Activated CD4-positive, alpha-beta memory T cell treated with anti-CD3 and anti-CD28 coated beads for 36 hours (primary cell): Measurements from ENCODE around the gene GRK5. TPM values are rescaled to one million over a fixed set of nuclear protein-coding genes. Genes with fewer than 3 reads are reported as not detected.

Experiments used
- CTCF ChIA-PET: fragments of 350-600 bp; sonication (Branson Sonifier 250); formaldehyde crosslinking; loops from one replicate; lab custom pipeline; 2021; ENCODE audit warnings: antibody characterized with exemption, inconsistent platforms; lab: Charles Lee
- POLR2A ChIA-PET: fragments of 350-600 bp; sonication (Branson Sonifier 250); formaldehyde crosslinking; loops from one replicate; lab custom pipeline; 2021; ENCODE audit warnings: antibody characterized with exemption; lab: Charles Lee
- DNase-seq: peaks from one replicate; pipeline ENCODE4 v3.0.0-alpha.2; 2020
- H3K27ac Mint-ChIP-seq: one replicate; pipeline ENCODE4 v1.8.0; 2021; ENCODE audit warnings: mixed read lengths
- H3K27me3 Mint-ChIP-seq: one replicate; pipeline ENCODE4 v1.8.0; 2021; ENCODE audit warnings: mixed read lengths
- H3K36me3 Mint-ChIP-seq: one replicate; pipeline ENCODE4 v1.8.0; 2021; ENCODE audit warnings: mixed read lengths
- H3K4me1 Mint-ChIP-seq: one replicate; pipeline ENCODE4 v1.8.0; 2021; ENCODE audit warnings: low read depth, mixed read lengths
- H3K4me3 Mint-ChIP-seq: one replicate; pipeline ENCODE4 v1.8.0; 2021; ENCODE audit warnings: mild to moderate bottlenecking, mixed read lengths
- H3K9me3 Mint-ChIP-seq: one replicate; pipeline ENCODE4 v1.8.0; 2021; ENCODE audit warnings: mixed read lengths
- intact Hi-C: fragments of 100-400 bp; cut with micrococcal nuclease; formaldehyde crosslinking; loops from one replicate; pipeline ENCODE4 v1.15.1; 2023
- total RNA-seq, 2 experiments: library from RNA; stranded (reverse); gene quantifications; one replicate each; pipeline ENCODE4 v1.2.3, GENCODE V29; 2021

Gene GRK5
- total RNA-seq, 2 experiments from 2014 or later, result 22.7 to 23.0 TPM

DNA sequence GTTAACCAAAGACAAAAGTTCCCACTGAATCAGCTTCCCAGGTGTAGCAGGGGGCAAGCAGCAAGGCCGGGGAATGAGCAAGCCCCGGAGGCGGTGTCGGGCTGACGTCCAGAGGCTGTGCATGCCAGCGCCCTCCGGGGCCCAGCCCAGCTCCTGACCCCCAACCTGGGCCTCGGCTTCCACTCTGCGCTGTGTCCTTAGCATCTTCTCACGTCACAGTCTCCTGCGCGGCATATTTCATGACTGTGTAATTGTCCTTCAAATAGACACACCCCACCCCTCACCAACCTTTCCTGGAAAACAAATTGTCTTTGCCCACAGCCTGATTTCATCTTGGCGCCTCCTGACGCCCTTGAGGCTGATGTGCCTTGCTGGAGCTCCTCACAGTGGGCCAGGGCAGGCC lies 201.6 kb downstream of the GRK5 start:
- intact Hi-C loops, result no loop called here
- H3K9me3 Mint-ChIP-seq, result no peaks in the 10 kb centered on the region
- CTCF ChIA-PET, result interaction anchor here (1.4 kb wide), 1 partner anchor 202 kb away, joined by 4 read pairs; no protein-coding TSS in a partner anchor
- no peak overlapping the region for H3K27ac Mint-ChIP-seq
- H3K4me1 Mint-ChIP-seq, result peaks cover 6% of the 10 kb centered on the region
- no peaks in the 10 kb centered on the region for H3K36me3 Mint-ChIP-seq
- H3K4me3 Mint-ChIP-seq, result no peak overlapping the region
- POLR2A ChIA-PET, result no interaction called here
- H3K27me3 Mint-ChIP-seq, result no peaks in the 10 kb centered on the region
- no peak for DNase-seq

DNA sequence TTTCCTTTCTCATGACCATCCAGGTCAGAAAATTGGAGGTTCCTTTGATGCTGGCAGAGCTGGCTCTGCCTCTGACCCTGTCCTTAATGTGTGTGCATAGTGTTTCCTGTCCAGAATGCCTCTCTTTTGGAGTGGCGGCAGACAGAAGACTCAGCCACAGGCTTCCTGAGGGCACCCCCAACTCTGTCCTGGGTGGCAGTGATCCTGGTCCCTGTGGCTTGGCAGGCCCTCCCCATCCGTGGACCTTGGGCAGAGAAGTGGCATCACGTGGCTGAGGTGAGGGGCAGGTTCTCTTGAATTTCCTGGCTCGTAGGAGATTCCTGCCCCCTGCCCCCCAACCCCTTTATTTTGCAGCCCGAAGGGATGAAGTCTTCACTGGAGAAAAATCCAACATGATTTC lies 202.0 kb downstream of the GRK5 start:
- H3K9me3 Mint-ChIP-seq, result no peaks in the 10 kb centered on the region
- POLR2A ChIA-PET, result no interaction called here
- H3K27ac Mint-ChIP-seq, result no peak overlapping the region
- CTCF ChIA-PET, result interaction anchor here (1.4 kb wide), 1 partner anchor 203 kb away, joined by 4 read pairs; no protein-coding TSS in a partner anchor
- H3K27me3 Mint-ChIP-seq, result no peaks in the 10 kb centered on the region
- intact Hi-C loops, result no loop called here
- H3K4me3 Mint-ChIP-seq, result no peak overlapping the region
- peaks cover 2% of the 10 kb centered on the region for H3K4me1 Mint-ChIP-seq
- no peak for DNase-seq
- H3K36me3 Mint-ChIP-seq, result no peaks in the 10 kb centered on the region

DNA sequence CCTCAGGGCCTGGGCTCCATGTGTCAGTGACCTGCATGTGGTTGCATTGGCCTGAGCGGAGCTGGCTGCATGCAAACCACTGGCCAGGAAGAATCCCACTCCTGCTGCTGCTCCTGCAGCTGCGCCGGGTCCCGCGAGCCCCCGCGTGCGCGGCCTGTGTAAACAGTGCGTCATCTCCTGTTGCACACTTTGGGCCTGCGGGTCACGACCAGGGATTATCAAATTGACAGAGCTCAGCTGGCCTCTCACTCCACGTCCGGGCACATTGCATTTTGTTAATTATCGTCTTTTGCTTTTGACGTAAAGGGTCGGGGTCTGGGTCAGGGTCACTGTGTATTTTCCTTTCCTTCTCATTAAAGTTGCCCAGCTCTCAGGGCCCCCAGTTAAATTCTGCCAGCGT lies 202.5 kb downstream of the GRK5 start:
- CTCF ChIA-PET, result interaction anchor here (1.4 kb wide), 1 partner anchor 203 kb away, joined by 4 read pairs; no protein-coding TSS in a partner anchor
- no peak for DNase-seq
- Mint-ChIP-seq H3K36me3 (no peaks in the 10 kb centered on the region), H3K9me3 (no peaks in the 10 kb centered on the region), H3K4me1 (no peaks in the 10 kb centered on the region), H3K4me3 (no peak overlapping the region), H3K27ac (no peak overlapping the region), H3K27me3 (no peaks in the 10 kb centered on the region)
- POLR2A ChIA-PET, result no interaction called here
- intact Hi-C loops, result no loop called here

DNA sequence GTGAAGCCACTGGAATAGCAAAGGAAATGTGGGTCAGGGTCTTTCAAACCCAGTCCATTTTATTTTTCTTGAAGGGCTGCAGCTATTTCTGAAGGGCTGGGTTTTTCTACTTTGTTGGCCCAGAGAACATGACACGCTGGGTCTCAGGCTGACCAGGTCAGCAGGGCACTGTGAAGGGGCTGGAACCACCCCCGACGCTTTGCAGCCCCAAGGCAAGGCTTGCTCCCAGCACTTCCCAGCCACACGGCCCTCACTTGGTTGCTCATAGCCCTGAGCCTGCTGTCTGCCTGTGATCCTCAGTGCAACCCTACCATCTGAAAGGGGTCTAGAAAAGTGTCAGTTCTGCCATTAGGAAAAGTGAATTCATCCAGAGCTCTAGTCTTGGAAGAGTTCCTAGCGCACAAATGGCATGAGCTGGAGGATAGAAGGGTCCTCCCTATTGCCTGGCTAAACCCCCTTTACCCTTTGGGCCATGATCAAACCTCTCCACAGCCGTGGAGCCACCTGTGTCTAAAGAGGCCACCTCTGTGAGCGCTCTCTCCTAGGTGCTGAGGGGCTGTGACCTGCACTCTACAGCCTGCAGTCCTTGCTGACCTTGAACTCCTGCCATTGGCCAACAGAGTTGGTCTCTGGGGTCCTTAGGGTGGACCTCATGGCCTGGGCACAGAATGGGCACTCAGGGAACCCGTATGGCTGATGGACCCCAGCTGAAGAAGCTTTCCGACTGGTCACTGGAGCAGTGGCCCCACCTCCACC lies 203.2 kb downstream of the GRK5 start:
- no peak for DNase-seq
- no peaks in the 10 kb centered on the region for H3K9me3 Mint-ChIP-seq
- no peaks in the 10 kb centered on the region for H3K27me3 Mint-ChIP-seq
- H3K4me1 Mint-ChIP-seq, result no peaks in the 10 kb centered on the region
- no peaks in the 10 kb centered on the region for H3K36me3 Mint-ChIP-seq
- CTCF ChIA-PET, result interaction anchor here (1.0 to 1.4 kb wide), 2 partner anchors 204 to 212 kb away, joined by 4 read pairs; no protein-coding TSS in a partner anchor
- H3K27ac Mint-ChIP-seq, result no peak overlapping the region
- intact Hi-C loops, result no loop called here
- POLR2A ChIA-PET, result no interaction called here
- no peak overlapping the region for H3K4me3 Mint-ChIP-seq

DNA sequence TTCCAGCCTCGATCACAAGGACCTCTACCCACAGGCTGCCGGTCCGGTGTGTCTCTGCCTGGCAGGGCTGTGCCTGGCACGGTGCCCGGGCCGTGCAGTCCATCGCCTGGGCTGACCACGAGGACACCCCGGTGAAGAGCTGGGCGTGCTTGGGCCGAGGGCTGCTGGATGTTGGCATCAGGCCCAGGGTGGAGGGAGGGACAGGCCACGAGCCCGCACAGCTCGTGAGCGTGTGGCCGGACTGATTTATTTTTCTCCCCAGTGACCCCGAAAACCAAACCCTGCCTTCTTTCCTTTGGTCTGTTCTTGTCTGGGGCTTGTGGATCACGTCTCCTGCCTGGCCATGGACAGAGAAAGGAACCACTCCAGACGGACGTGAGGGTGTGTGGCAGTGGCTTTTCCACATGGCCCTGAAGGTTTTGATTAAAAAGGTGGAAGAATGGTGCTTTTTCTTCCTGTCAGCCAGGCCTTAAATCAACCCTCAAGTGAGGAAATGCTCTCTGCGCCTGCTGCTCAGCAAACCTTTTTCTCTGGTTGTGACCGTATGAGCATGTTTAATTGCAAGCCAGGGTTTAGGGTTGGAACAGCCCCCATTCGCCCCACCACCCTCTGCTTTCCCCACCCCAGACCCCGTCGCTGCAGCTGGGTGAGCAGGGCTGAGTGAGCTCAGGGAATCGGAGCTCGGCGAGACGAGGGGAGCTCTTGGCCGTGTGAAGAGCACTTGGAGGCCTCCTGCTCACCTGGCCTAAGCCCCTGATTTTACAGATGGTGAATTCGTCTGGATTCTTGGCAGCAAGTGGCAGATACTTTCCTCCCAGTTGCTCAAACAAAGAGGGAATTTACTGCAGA lies 205.1 kb downstream of the GRK5 start:
- Mint-ChIP-seq H3K4me3 (no peak overlapping the region), H3K4me1 (no peaks in the 10 kb centered on the region), H3K27ac (no peak overlapping the region), H3K36me3 (no peaks in the 10 kb centered on the region), H3K9me3 (no peaks in the 10 kb centered on the region), H3K27me3 (no peaks in the 10 kb centered on the region)
- DNase-seq, result no peak
- intact Hi-C loops, result no loop called here
- ChIA-PET POLR2A (no interaction called here), CTCF (no interaction called here)

DNA sequence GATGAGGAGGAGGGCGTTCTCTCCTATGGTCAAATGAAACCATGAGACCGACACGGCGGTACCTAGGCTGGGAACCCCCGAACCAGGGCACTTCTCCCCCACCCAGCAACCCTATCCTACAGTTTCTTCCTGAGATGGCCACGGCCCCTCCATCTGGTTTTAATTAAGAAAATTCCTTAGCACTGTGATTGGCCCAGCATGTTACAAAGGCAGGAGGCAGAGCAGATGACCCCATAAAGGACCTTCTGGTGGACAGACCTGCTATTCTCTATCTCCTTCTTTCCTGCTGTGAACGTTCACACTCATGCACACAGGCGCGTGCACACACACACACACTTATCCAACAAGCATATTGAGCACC lies 205.7 kb downstream of the GRK5 start:
- ChIA-PET CTCF (no interaction called here), POLR2A (no interaction called here)
- DNase-seq, result no peak
- H3K4me3 Mint-ChIP-seq, result no peak overlapping the region
- H3K9me3 Mint-ChIP-seq, result no peaks in the 10 kb centered on the region
- no peaks in the 10 kb centered on the region for H3K36me3 Mint-ChIP-seq
- no peaks in the 10 kb centered on the region for H3K27me3 Mint-ChIP-seq
- no peak overlapping the region for H3K27ac Mint-ChIP-seq
- no peaks in the 10 kb centered on the region for H3K4me1 Mint-ChIP-seq
- intact Hi-C loops, result no loop called here

DNA sequence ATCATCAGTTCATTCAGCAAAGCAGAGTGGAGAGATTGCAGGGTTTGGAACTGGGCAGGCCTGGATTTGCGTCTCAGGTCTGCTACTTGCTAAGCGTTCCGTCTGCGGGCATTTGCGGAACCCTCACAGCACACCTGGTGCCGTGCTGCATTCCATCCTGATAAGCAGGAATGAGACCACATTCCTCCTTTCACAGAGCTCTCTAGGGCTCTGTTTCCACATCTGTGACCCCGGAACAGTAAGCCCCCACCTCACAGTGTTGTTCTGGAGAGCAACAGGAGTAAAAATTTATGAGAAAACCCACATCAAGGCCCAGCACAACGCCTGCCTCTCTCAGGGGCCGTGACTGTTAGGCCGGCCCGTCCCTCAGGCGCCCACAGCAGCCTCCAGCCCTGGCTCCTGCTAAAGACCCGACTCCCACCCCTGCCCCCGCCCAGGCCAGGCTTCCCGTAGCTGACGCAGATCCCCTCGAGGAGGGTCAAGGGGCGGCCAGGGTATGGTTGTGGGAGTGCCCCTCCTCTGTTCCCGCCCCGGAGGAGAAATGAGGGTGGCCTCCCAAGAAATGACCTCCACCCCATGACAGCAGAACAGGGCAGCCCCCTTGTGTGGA lies 206.2 kb downstream of the GRK5 start:
- Mint-ChIP-seq H3K36me3 (no peaks in the 10 kb centered on the region), H3K9me3 (no peaks in the 10 kb centered on the region), H3K4me3 (no peak overlapping the region), H3K27me3 (no peaks in the 10 kb centered on the region), H3K4me1 (no peaks in the 10 kb centered on the region), H3K27ac (no peak overlapping the region)
- DNase-seq, result no peak
- CTCF ChIA-PET, result no interaction called here
- intact Hi-C loops, result no loop called here
- POLR2A ChIA-PET, result no interaction called here

DNA sequence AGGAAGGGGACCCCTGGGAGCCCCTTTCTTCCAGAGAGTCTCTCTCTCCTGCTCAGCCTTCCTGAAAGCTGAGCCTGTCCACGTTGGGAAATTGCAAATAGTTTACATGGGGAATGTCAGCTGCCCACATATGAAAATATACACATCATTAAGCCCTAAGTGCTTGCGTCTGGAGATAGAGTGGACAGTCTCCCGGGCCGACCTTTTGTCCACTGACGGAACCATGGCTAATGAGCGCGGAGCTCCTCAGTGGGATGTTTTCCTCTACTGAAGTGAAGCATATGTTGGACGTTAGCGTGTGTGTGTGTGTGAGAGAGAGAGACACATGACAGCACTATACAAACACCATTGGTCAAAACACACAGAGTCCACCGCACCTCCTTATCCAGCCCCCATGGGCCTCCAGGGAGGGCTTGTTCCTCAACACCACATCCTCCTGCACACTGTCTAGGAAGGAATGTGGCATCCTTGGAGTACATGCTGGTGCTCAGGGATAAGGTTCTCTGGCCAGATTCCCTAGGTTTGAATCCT lies 206.8 kb downstream of the GRK5 start:
- Mint-ChIP-seq H3K27me3 (no peaks in the 10 kb centered on the region), H3K4me3 (no peak overlapping the region), H3K4me1 (no peaks in the 10 kb centered on the region), H3K36me3 (no peaks in the 10 kb centered on the region), H3K9me3 (no peaks in the 10 kb centered on the region), H3K27ac (no peak overlapping the region)
- ChIA-PET POLR2A (no interaction called here), CTCF (interaction anchor here (0.7 kb wide), 1 partner anchor 215 kb away, joined by 3 read pairs; no protein-coding TSS in a partner anchor)
- intact Hi-C loops, result no loop called here
- no peak for DNase-seq

DNA sequence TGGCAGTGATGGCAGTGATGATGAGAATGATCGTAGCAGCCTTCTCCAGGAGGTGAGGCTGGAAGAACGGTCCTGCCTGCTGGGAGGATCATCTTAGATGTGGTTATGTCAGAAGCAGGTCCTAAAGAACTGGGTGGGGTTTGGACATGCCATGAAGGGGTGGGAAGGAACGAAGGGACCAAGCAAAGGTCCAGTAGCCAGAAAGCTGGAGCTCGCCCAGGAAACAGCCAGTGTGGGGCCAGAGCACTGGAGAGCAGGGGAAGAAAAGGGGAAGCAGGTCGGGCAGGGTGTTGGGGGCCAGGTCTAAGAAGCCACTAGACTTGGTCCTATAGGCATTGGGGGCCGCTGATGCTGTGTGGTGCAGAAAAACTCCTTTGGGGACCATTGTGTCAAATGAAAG lies 207.8 kb downstream of the GRK5 start:
- H3K27ac Mint-ChIP-seq, result no peak overlapping the region
- H3K4me1 Mint-ChIP-seq, result no peaks in the 10 kb centered on the region
- H3K27me3 Mint-ChIP-seq, result no peaks in the 10 kb centered on the region
- no peak overlapping the region for H3K4me3 Mint-ChIP-seq
- H3K36me3 Mint-ChIP-seq, result no peaks in the 10 kb centered on the region
- intact Hi-C loops, result loop anchor here (5.0 kb wide), 1 partner anchor 98 kb away; no protein-coding TSS in a partner anchor
- no peaks in the 10 kb centered on the region for H3K9me3 Mint-ChIP-seq
- ChIA-PET CTCF (interaction anchor here (0.7 to 5.2 kb wide), 3 partner anchors 204 to 216 kb away, joined by 3 to 53 read pairs (median 6); partner anchors contain the start of gene GRK5), POLR2A (no interaction called here)
- DNase-seq, result no peak

DNA sequence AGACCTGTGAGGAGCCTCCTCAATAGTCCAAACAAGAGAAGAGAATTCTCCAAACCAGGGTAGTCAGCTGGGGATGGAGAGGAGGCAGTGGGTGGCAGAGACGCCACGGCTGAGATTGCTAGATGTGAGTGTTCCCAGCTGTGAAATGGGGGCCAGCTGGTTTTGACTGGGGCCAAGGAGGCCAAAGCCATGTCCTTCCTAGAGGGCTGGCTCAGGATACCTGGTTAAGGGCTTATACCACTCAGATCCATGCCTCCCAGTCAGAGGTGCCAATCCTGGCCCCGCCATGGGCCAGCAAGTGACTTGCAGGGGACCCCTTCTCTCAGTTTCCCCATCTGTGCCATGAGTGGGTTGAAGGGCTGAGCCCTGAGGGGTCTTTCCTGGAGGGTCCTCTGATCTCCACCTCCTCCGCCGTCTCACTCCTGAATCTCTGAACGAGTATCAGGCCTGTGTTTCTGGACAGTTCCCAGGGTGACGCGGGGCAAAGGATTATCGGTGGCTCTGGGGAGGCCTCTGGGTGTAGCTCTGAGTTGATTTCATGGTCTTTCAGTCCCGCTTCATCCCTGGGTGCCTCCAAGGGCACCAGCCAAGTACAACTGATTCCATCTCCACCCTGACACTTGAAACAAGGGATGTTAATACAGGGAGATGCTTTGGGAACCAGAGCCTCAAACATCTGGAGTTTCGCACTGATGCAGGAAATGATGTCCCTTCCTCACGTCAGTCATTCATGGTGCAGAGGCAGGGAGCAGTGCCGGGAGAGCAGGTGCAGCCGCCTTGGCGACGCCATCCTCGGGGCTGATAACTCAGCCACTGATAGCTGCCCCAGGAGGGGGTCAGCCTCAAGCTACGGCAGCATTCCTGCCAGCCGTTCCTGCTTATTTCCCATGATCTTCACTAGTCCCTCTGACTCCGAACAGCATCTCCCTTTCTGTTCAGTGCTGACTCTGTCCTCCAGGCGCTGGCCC lies 208.4 kb downstream of the GRK5 start:
- no peak for DNase-seq
- Mint-ChIP-seq H3K27ac (no peak overlapping the region), H3K36me3 (no peaks in the 10 kb centered on the region), H3K9me3 (no peaks in the 10 kb centered on the region), H3K4me3 (no peak overlapping the region), H3K4me1 (no peaks in the 10 kb centered on the region), H3K27me3 (no peaks in the 10 kb centered on the region)
- ChIA-PET POLR2A (no interaction called here), CTCF (interaction anchor here (0.8 to 5.2 kb wide), 9 partner anchors 30 to 217 kb away, joined by 3 to 53 read pairs (median 4); partner anchors contain the start of gene GRK5)
- intact Hi-C loops, result loop anchor here (5.0 kb wide), 1 partner anchor 99 kb away; no protein-coding TSS in a partner anchor

DNA sequence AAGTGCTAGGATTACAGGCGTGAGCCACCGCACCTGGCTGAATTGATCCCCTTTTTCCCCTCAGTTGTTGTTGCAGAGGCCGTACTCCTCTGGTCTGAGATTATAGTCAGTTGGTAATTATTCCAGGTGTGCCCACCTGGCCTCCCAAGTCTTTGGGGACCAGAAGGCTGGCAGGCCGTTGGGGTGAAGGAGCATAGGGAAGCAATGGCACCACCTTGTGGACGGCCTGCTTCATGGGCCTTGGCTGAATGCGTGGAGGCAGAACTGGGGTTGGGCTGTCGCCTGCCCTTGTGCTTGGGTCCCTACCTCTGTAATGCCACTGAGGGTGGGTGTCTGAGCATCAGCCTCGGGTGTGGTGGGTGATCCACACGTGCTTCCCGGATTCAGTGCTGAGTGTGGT lies 209.5 kb downstream of the GRK5 start:
- POLR2A ChIA-PET, result no interaction called here
- no peak overlapping the region for H3K4me3 Mint-ChIP-seq
- no peaks in the 10 kb centered on the region for H3K9me3 Mint-ChIP-seq
- H3K27me3 Mint-ChIP-seq, result no peaks in the 10 kb centered on the region
- no peaks in the 10 kb centered on the region for H3K36me3 Mint-ChIP-seq
- CTCF ChIA-PET, result interaction anchor here (0.9 to 5.2 kb wide), 7 partner anchors 29 to 218 kb away, joined by 3 to 53 read pairs (median 8); partner anchors contain the start of gene GRK5
- H3K27ac Mint-ChIP-seq, result no peak overlapping the region
- intact Hi-C loops, result loop anchor here (1.0 to 5.0 kb wide), 3 partner anchors 100 to 218 kb away; no protein-coding TSS in a partner anchor
- DNase-seq, result peak; percentile 81
- no peaks in the 10 kb centered on the region for H3K4me1 Mint-ChIP-seq
